HG03039 (cell line): ENCODE data around the gene TNMD.

Source experiments
- ATAC-seq: cut with Tn5 transposase; IDR thresholded peaks from one replicate; pipeline ENCODE4 v1.9.1; 2021; ENCODE audit warnings: mild to moderate bottlenecking, moderate library complexity; ENCODE audit not compliant: unreplicated experiment

Gene TNMD

DNA sequence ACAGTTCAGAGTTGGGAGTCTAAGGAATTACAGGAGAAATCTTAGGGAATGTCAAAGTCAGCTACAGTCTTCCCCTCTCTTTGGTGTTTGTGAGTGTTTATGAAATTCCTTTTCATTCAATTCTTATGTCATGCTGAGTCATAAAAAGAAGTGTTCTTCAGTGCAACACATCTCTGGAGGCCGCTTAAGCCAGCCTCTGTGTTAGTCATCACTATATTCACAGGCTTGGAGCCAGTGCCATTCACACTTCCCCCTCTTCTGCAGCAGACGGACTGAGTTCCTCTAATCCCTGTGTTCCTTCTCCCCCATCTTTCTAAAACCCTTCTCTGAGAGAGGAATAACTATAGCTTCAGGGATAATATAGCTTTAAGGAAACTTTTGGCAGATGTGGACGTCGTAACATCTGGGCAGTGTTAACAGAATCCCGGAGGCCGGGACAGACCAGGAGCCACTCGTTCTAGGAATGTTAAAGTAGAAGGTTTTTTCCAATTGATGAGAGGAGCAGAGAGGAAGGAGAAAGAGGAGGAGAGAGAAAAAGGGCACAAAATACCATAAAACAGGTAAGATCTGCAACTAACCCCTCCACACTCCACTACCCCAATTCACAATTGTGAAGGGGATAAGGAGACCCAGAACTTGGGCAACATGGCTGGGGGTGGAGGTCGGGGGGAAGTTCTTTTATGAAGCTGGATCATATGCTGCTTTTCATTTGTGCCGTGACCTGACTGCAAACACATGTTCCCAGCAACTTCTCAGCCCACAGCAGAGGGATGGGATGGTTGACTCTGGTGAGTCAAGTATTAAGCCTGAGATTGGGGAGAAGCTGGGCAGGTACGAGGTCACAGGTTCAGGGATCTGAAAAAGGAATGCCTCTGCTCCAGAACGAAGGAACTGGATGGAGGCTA is 59.5 kb downstream of the TNMD start, which contains the start of gene SRPX2:
Gene SRPX2 (plus strand): TSS at position 244 of the 905 bp plus-strand sequence. CDS start 2,124 bp downstream, outside the sequence.
- no peak for ATAC-seq

DNA sequence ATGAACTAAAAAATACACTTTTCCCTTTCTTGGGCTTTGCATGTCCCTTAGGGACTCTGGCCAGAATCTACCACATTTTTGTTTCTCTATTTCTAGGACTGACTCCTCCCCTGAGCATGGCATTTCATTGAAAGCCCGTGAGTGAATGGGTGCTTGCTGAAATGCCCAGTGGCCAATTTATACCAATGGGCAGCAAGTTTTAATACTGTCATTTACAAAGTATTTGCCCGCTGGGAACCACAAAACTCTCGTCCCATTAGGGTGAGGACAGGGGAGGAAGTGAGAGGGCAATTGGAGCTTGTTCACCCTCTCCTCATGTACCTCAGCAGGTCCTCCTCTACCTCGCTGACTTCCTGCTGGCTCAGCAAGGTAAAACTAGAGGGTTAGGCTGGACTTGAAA is 60.4 kb downstream of the TNMD start:
- ATAC-seq: no peak

DNA sequence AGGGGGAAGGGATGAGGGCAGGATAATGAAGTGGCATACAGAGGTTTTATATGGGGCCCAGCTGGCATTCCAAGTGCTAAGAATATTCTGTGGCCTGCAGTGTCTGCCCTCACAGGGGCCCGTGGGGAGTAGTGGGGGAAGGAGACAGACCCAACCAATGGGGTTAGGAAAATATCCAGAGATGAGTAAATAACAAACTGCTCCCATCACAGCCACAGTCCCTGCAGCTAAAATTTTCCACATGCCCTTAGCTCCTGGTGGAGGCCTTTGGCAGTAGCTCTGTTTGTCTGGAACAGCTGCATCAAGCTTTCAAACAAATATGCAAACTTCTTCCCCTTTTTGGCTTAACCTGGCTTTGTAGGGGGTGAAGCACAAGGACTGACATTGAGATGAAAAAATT is 62.4 kb downstream of the TNMD start:
- no peak for ATAC-seq

DNA sequence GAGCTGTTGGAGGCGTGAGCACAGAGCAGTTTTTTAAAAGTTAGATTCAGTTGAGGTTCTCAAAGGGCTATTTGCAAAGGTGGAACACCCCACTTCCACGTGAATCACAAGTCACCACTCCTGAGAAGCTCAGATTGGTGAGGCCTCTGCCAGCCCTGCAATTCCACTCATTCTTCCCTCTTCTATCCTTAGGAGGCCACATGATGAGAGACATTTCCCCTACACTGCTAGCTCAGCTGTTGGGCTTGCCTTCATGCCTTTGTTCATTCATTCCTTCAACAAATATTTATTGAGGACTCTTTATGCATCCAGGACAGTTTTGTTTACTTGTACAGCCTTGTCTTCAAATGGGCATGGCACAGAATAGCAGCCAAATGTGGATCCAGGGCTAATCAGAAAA is 63.0 kb downstream of the TNMD start:
- no peak for ATAC-seq

DNA sequence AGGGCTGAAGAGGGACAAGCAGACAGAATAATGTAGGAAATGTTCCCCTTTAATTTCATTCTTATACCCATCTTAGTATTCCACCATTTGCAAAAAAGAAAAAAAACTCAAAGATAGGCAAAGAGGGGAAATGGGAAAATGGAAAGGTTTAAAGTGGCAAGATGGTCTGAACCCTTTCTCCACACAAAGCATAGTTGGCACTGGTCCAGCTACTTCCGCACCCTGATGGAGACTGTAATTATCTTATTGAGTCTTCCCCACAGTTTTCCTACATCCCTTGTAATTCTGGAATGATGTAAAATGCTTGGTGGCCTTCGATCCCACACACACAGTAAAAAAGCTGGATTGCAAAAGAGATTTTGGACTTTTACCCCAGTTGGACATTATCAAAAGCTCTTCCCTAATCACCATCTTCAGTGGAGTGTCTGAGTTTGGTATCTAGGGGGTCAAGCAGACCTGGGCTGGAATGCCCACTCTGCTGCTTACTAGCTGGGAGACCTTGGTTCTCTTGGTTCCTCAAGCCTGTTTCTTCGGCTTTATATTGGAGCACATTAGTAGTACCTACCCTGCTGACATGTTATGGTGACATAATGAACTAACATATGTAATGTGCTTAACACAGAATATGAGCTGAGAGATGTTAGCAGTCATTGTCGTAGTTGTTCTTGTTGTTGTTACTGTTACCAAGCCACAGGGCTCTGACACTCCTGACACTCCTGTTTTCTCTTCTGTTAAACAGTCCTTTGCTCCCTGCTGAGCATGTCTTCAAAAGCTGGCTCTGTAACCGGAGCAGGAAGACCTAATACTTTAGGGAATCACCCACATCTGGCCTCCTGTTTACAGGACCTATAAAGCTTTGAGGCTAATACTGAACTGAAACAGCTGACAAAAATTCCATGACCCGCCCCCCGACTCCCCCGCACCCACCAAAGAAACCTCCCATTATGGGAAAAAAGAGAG is 64.0 kb downstream of the TNMD start:
- ATAC-seq: no peak
